CD14-positive monocyte (primary cell): ENCODE measurements around the gene CSK. TPM values are rescaled to one million over a fixed set of nuclear protein-coding genes. Genes with fewer than 3 reads are reported as not detected.

Experiments
- DNase-seq, 3 donors: peaks; one replicate each; pipeline ENCODE4 v3.0.0-alpha.2; 2011 to 2022
- H2AFZ ChIP-seq: 2 replicates; pipeline ENCODE4 v1.6.0; 2012; ENCODE audit warnings: mild to moderate bottlenecking, low read depth, low read length, inconsistent platforms; ENCODE audit not compliant: insufficient read depth, poor library complexity, severe bottlenecking
- H3K27ac ChIP-seq, 2 donors: 1 replicate in 1 of 2; 2 replicates in 1 of 2; pipeline ENCODE4 v1.5.1; 2012 to 2013; ENCODE audit warnings: low read length in 2 of 2, control low read depth in 1 of 2, inconsistent platforms in 1 of 2, low read depth in 1 of 2, mild to moderate bottlenecking in 1 of 2
- H3K27me3 ChIP-seq, 2 donors: one replicate each; pipeline versions ENCODE4 v1.6.0 to v1.6.1; 2011 to 2013; ENCODE audit warnings: low read length in 2 of 2; ENCODE audit not compliant: control insufficient read depth in 2 of 2, insufficient read depth in 2 of 2
- H3K36me3 ChIP-seq, 2 donors: replicated peaks in 1 of 2; 1 replicate in 1 of 2; 2 replicates in 1 of 2; pipeline versions ENCODE4 v1.5.1 to v1.6.1; 2012 to 2013; ENCODE audit warnings: low read length in 2 of 2, control low read depth in 1 of 2, inconsistent platforms in 1 of 2, mild to moderate bottlenecking in 1 of 2; ENCODE audit not compliant: insufficient read depth in 2 of 2, control insufficient read depth in 1 of 2
- H3K4me1 ChIP-seq, 2 donors: 1 replicate in 1 of 2; 2 replicates in 1 of 2; pipeline versions ENCODE4 v1.5.1 to v1.6.1; 2012 to 2013; ENCODE audit warnings: low read length in 2 of 2, control low read depth in 1 of 2, inconsistent platforms in 1 of 2, mild to moderate bottlenecking in 1 of 2, moderate library complexity in 1 of 2; ENCODE audit not compliant: insufficient read depth in 2 of 2, control insufficient read depth in 1 of 2
- H3K4me2 ChIP-seq: replicated peaks from 2 replicates; pipeline ENCODE3; 2012; ENCODE audit warnings: low read length, moderate library complexity, mild to moderate bottlenecking; ENCODE audit not compliant: poor library complexity, severe bottlenecking; ENCODE audit errors: extremely low read depth
- H3K4me3 ChIP-seq, 3 experiments: fragments of 200-600 bp in 1 of 3; sonication (generic) in 1 of 3; replicated peaks in 1 of 3; 1 replicate in 2 of 3; 2 replicates in 1 of 3; pipeline ENCODE4 v1.5.1; 2011 to 2013; ENCODE audit warnings: low read length in 3 of 3, mild to moderate bottlenecking in 3 of 3, control low read depth in 2 of 3, low read depth in 2 of 3, inconsistent platforms in 1 of 3, moderate library complexity in 1 of 3
- H3K79me2 ChIP-seq: 2 replicates; pipeline ENCODE4 v1.6.0; 2012; ENCODE audit warnings: mild to moderate bottlenecking, control low read depth, inconsistent platforms, low read length, moderate library complexity; ENCODE audit not compliant: insufficient read depth
- H3K9ac ChIP-seq: 2 replicates; pipeline ENCODE4 v1.6.0; 2017; ENCODE audit warnings: low read length, mild to moderate bottlenecking; ENCODE audit not compliant: insufficient read depth, poor library complexity, severe bottlenecking
- H3K9me3 ChIP-seq, 2 donors: replicated peaks in 1 of 2; 1 replicate in 1 of 2; 2 replicates in 1 of 2; pipeline versions ENCODE4 v1.5.1 to v1.6.1; 2012 to 2013; ENCODE audit warnings: low read length in 2 of 2, control low read depth in 1 of 2; ENCODE audit not compliant: control insufficient read depth in 1 of 2, insufficient read depth in 1 of 2
- H4K20me1 ChIP-seq: 2 replicates; pipeline ENCODE4 v1.6.0; 2012; ENCODE audit warnings: mild to moderate bottlenecking, low read length, control low read depth, moderate library complexity; ENCODE audit not compliant: insufficient read depth
- H3K27ac Mint-ChIP-seq, 7 donors: one replicate each; pipeline ENCODE4 v1.8.0; 2020; ENCODE audit warnings: mild to moderate bottlenecking in 7 of 7, mixed read lengths in 7 of 7, moderate library complexity in 6 of 7, inconsistent platforms in 2 of 7
- H3K27me3 Mint-ChIP-seq, 3 donors: one replicate each; pipeline ENCODE4 v1.8.0; 2021 to 2022; ENCODE audit warnings: low read depth in 3 of 3, mild to moderate bottlenecking in 3 of 3, mixed read lengths in 3 of 3, moderate library complexity in 3 of 3, inconsistent platforms in 1 of 3
- H3K36me3 Mint-ChIP-seq, 2 donors: one replicate each; pipeline ENCODE4 v1.8.0; 2020; ENCODE audit warnings: mixed read lengths in 2 of 2, inconsistent platforms in 1 of 2, mild to moderate bottlenecking in 1 of 2
- H3K4me1 Mint-ChIP-seq: one replicate; pipeline ENCODE4 v1.8.0; 2020; ENCODE audit warnings: mild to moderate bottlenecking, mixed read lengths
- H3K4me3 Mint-ChIP-seq, 2 donors: one replicate each; pipeline ENCODE4 v1.8.0; 2020; ENCODE audit warnings: mild to moderate bottlenecking in 2 of 2, mixed read lengths in 2 of 2, moderate library complexity in 1 of 2
- H3K9me3 Mint-ChIP-seq, 7 donors: one replicate each; pipeline ENCODE4 v1.8.0; 2020 to 2022; ENCODE audit warnings: mixed read lengths in 7 of 7, mild to moderate bottlenecking in 6 of 7, moderate library complexity in 6 of 7, inconsistent platforms in 2 of 7
- CTCF ChIP-seq: fragments of 200-600 bp; IDR thresholded peaks from one replicate; pipeline ENCODE4 v1.8.0; 2022; ENCODE audit warnings: antibody characterized with exemption, mild to moderate bottlenecking
- WGBS: methylation state at CpG from one replicate; pipeline ENCODE4 v1.1.5; 2013; ENCODE audit warnings: missing lambda C conversion rate; ENCODE audit not compliant: insufficient coverage; 5-methylcytosine and 5-hydroxymethylcytosine counted together
- intact Hi-C, 2 donors: fragments of 100-400 bp; cut with micrococcal nuclease; formaldehyde crosslinking; loops; one replicate each; pipeline versions ENCODE4 v1.15.0 to v1.15.1; 2023
- polyA plus RNA-seq, 3 donors: library from polyadenylated mRNA; depleted of rRNA in 1 of 3; unstranded in 2 of 3; stranded (reverse) in 1 of 3; fragments of 300-500 nt in 2 of 3; fragments of >200 nt in 1 of 3; fragmentation: Illumina TruSeq in 2 of 3; gene quantifications; 1 replicate in 2 of 3; 2 replicates in 1 of 3; pipeline ENCODE4 v1.2.3, GENCODE V29; 2012 to 2021
- small RNA-seq: library from RNA; depleted of rRNA; stranded (forward); fragments of <200 nt; gene quantifications from one replicate; pipeline ENCODE3, GENCODE V24; 2012; ENCODE audit warnings: low read depth; ENCODE audit not compliant: insufficient read length

CSK gene
- polyA plus RNA-seq, 3 donors = 79.0 to 426 (median 106) TPM

GRCh38 chr15:74850393-74850792 is 68.5 kb downstream of the CSK start:
- H3K36me3 ChIP-seq = peaks cover 91 to 94% of the 10 kb centered on the region in 2 donors
- no peak overlapping the region for H2AFZ ChIP-seq
- no peak overlapping the region for H3K27ac Mint-ChIP-seq
- no peaks in the 10 kb centered on the region for H3K9me3 ChIP-seq
- H4K20me1 ChIP-seq = peaks cover 74% of the 10 kb centered on the region
- H3K27me3 ChIP-seq = no peaks in the 10 kb centered on the region
- H3K27me3 Mint-ChIP-seq = peaks cover 0 to 1% (median 0%) of the 10 kb centered on the region in 3 donors
- no peak for DNase-seq
- no peak overlapping the region for H3K27ac ChIP-seq
- no peak overlapping the region for H3K4me3 ChIP-seq
- no peaks in the 10 kb centered on the region for H3K4me1 ChIP-seq
- 100% methylated on average over 3 of the region's 4 CpGs for WGBS
- H3K9ac ChIP-seq = no peak overlapping the region
- H3K4me2 ChIP-seq = no peak overlapping the region
- H3K36me3 Mint-ChIP-seq = peaks cover 74 to 90% of the 10 kb centered on the region in 2 donors
- H3K4me3 Mint-ChIP-seq = no peak overlapping the region
- no peak for TF ChIP-seq CTCF
- intact Hi-C loops = no loop called here
- peaks cover 16% of the 10 kb centered on the region for H3K79me2 ChIP-seq
- H3K9me3 Mint-ChIP-seq = no peaks in the 10 kb centered on the region
- peaks cover 2% of the 10 kb centered on the region for H3K4me1 Mint-ChIP-seq

GRCh38 chr15:74851960-74852359 is 70.1 kb downstream of the CSK start:
- peaks cover 7% of the 10 kb centered on the region for H3K4me1 Mint-ChIP-seq
- WGBS = 96% methylated on average over 7 of the region's 7 CpGs
- Histone ChIP-seq H3K36me3 (peaks cover 77 to 84% of the 10 kb centered on the region in 2 donors), H2AFZ (no peak overlapping the region), H3K79me2 (peaks cover 32% of the 10 kb centered on the region), H3K27ac (no peak overlapping the region), H3K9ac (no peak overlapping the region), H3K4me3 (no peak overlapping the region), H4K20me1 (peaks cover 89% of the 10 kb centered on the region), H3K4me2 (no peak overlapping the region), H3K9me3 (no peaks in the 10 kb centered on the region), H3K27me3 (no peaks in the 10 kb centered on the region), H3K4me1 (no peaks in the 10 kb centered on the region)
- peak overlapping the region in 1 of 7 donors; percentile 25 for H3K27ac Mint-ChIP-seq
- peaks cover 0 to 1% (median 0%) of the 10 kb centered on the region in 3 donors for H3K27me3 Mint-ChIP-seq
- no peak overlapping the region for H3K4me3 Mint-ChIP-seq
- H3K9me3 Mint-ChIP-seq = no peaks in the 10 kb centered on the region
- DNase-seq = no peak
- no peak for TF ChIP-seq CTCF
- intact Hi-C loops = no loop called here
- peaks cover 72 to 88% of the 10 kb centered on the region in 2 donors for H3K36me3 Mint-ChIP-seq

Small RNA genes within 50 kb of the gene (small RNA-seq; reads per million reads assigned to genes)
- not detected for gene CPLX3
- gene MIR4513 = not detected
- not detected for gene MIR6882

Other genes with a start within 250 kb of the CSK start
- 10 to 100 TPM in 1 of 3 donors, 1 to 10 TPM in 2; 2.3 to 17.4 (median 4.4) TPM for gene ARID3B, start 240.9 kb upstream of the CSK start, polyA plus RNA-seq
- gene CLK3, start 166.2 kb upstream of the CSK start, polyA plus RNA-seq = 100 to 1,000 TPM in 1 of 3 donors, 10 to 100 TPM in 2; 27.6 to 354 (median 33.2) TPM
- gene EDC3, start 86.1 kb upstream of the CSK start, polyA plus RNA-seq = 10 to 100 TPM; 10.0 to 14.9 (median 10.5) TPM
- under 1 TPM in 1 of 3 donors, not detected in 2; 0.16 TPM for gene CYP1A1, start 56.6 kb upstream of the CSK start, polyA plus RNA-seq
- gene CYP1A2, start 33.2 kb upstream of the CSK start, polyA plus RNA-seq = not detected
- gene LMAN1L, start 30.8 kb downstream of the CSK start, polyA plus RNA-seq = under 1 TPM in 1 of 3 donors, not detected in 2; 0.08 TPM
- gene CPLX3, start 44.5 kb downstream of the CSK start, polyA plus RNA-seq = under 1 TPM in 1 of 3 donors, not detected in 2; 0.12 TPM
- 10 to 100 TPM in 2 of 3 donors, 1 to 10 TPM in 1; 9.4 to 58.7 (median 16.0) TPM for gene ULK3, start 61.1 kb downstream of the CSK start, polyA plus RNA-seq
- gene SCAMP2, start 91.3 kb downstream of the CSK start, polyA plus RNA-seq = 100 to 1,000 TPM; 124 to 158 (median 124) TPM
- 10 to 100 TPM; 19.2 to 19.9 (median 19.7) TPM for gene MPI, start 108.0 kb downstream of the CSK start, polyA plus RNA-seq
- gene FAM219B, start 124.8 kb downstream of the CSK start, polyA plus RNA-seq = 10 to 100 TPM; 11.7 to 53.9 (median 17.1) TPM
- 100 to 1,000 TPM; 127 to 498 (median 434) TPM for gene COX5A, start 156.0 kb downstream of the CSK start, polyA plus RNA-seq
- 1 to 10 TPM; 1.7 to 6.7 (median 6.5) TPM for gene RPP25, start 174.7 kb downstream of the CSK start, polyA plus RNA-seq
- under 1 TPM in 2 of 3 donors, not detected in 1; 0.08 to 0.32 TPM for gene SCAMP5, start 213.5 kb downstream of the CSK start, polyA plus RNA-seq
- 10 to 100 TPM; 14.2 to 33.7 (median 18.7) TPM for gene PPCDC, start 241.5 kb downstream of the CSK start, polyA plus RNA-seq